HG03103 (cell line): ENCODE measurements around the gene PCK1.

ENCODE experiments used
- ATAC-seq: cut with Tn5 transposase; IDR thresholded peaks from one replicate; pipeline ENCODE4 v1.9.1; 2021; ENCODE audit warnings: low read depth; ENCODE audit not compliant: unreplicated experiment

The PCK1 gene

DNA sequence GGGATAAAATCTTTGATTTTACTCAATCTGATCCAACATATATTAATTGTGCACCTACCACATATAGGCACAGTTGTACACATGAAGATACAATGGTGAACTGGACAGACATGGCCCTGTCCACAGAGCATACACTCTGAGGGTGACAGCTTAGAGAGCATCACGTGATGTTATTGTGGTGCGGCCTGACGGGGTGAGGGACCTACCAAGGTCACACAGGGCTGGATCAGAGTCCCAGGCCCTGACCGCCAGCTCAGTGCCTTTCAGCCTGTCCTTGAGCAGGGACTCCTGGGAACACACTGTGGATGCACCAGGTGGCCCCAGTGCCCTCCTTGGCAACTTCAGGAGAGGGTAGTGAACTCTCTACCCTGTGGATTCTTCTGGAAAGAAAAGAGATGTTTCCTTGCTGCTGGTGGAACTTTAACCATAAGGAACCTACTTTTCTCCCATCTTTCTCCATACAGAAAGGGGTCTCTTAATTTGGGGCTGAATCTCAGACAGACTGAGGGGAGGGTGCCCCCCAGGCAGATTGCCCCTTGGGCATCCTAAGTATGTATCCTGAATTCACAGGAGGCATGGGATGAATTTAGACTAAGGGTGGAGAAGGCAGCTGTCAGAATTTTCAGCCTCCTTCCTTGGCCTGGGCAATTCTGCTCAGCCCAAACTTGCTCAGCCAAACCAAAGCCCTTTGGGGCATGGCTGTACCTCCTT lies 26.5 kb downstream of the PCK1 start:
- ATAC-seq: no peak

DNA sequence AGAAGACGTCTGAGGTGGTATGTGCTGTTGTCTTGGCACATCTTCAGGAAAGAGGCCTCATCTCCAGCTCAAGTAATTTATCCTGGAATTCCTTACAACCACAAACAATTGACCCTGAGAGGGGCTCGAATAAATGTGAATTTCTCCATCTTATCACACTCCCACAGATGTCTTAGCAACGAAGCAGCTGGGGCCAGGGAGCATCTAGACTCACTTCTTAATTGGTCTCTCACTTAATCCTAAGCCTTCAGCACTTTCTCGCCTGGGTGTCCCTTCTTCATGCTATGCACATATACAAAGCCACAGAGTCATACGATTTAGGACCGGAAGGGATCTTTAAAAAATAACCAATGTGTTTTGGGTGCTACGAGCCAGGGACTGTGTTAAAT lies 27.1 kb downstream of the PCK1 start:
- ATAC-seq: no peak

DNA sequence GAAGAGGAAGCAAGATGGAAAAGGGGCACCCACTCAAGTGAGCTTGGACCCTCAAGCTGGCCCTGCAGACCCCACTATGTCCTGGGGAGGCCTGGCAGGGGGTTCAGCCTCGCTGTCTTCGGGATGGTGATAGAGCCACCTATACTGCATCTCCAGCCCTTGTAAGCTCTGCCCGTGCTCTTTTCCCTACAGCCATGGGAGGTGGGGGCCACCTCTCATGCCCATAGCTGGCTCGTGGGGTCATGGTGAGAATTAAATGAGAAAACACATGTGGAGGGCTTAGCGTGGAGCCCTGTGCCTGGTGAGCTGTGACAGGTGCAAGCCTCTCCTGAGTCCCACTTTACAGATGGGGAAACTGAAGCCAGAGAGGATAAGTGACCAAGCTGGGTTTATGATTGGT lies 27.7 kb downstream of the PCK1 start:
- no peak for ATAC-seq

DNA sequence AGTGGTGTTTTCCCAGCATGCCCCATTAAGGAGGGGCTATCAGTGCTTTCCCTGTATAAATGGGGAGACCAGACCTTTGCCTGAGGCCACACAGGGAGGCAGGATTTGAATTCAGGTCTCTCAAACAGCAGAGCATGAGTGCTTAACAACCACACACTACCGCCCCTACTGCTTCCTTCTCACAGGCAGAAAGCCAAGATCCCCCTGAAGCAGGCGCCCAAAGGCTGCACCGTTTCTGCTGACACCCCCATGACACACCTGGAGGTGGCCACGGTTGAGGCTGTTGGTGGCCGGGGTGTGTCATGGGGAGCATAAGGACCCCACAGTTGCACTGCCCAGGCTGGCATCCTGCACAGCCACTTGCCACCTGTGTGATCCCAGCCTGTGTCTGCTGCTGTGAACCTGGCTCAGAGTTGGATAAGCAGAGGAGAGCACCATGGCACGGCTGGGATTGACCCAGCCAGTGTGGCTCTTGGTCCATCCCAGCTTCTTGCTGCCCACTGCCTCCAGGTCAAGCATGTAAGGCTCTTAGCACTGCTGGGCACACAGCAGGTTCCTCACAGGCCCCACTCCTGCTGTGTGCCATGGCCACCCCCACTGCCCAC lies 28.3 kb downstream of the PCK1 start:
- no peak for ATAC-seq

DNA sequence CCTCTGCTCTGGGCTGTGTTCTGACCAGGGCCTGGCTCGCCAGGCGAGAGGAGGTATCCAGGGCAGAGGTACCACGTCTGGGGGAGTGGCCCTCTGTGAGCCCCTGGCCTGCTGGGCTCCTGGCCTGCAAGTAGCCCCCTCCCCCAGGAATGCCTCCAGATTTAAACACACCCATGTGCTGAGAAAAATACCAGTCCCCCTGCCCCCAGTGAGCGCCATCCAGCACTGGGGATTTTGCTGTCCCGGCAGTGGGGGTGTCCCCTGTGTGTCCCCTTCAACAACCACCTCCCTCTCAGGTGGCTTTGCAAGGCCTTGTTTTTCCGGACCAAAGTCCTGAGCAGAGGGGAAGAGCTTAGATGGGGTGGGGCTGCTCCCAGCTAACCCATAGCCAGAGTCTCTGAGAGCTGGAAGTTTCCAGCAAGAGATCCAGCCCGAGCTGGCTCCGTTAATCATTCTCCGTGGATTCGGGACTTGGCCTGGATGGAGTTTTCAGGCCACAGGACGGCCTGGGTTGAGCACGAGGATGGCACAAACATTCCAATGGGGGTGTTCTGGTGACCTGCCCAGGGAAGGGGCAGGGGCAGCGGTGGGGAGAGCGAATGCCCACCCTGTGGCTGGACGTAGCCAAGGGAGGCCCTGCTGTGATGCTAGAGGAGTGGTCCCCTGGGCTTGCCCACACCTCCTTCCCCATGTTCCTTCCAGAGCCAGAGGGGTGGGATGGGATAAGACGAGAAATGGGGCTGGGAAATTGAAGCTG lies 29.0 kb downstream of the PCK1 start:
- no peak for ATAC-seq

DNA sequence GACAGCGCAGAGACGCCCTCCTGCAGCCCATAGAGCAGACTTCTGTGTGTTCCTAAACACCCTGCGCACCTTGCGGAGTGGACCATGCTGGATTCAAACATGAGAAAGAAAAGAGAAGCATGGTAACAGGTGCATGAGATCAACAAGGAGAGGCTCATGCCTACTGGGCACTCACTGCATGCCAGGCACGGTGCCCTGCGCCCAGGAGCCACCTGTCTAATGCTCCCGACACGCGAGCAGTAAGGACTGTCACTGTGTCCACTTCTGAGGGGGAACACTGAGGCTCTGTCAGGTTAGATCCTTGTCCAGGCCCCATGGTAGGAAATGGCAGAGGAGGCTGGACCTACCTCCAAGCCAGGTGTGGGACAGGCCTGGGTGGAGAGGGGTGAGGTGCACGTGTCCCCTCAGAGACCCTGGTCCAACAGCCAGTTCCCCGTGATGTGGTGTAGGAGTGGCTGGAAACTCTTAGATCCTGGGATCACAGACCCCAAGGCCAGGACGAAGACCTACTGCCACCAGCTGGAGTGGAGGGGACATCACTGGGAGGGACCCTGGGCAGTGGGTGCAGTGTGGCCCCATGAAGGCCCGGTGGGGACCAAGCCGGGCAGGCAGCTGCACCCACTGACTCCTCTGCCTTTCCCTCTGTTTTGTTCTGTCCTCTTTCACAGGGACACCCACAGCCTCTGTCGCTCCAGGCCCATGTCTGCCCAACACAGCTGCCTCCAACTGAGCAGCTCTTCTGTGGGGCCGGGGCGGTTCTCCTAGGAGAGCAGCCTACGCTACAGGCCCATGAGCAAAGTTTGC lies 29.8 kb downstream of the PCK1 start:
- ATAC-seq: no peak

DNA sequence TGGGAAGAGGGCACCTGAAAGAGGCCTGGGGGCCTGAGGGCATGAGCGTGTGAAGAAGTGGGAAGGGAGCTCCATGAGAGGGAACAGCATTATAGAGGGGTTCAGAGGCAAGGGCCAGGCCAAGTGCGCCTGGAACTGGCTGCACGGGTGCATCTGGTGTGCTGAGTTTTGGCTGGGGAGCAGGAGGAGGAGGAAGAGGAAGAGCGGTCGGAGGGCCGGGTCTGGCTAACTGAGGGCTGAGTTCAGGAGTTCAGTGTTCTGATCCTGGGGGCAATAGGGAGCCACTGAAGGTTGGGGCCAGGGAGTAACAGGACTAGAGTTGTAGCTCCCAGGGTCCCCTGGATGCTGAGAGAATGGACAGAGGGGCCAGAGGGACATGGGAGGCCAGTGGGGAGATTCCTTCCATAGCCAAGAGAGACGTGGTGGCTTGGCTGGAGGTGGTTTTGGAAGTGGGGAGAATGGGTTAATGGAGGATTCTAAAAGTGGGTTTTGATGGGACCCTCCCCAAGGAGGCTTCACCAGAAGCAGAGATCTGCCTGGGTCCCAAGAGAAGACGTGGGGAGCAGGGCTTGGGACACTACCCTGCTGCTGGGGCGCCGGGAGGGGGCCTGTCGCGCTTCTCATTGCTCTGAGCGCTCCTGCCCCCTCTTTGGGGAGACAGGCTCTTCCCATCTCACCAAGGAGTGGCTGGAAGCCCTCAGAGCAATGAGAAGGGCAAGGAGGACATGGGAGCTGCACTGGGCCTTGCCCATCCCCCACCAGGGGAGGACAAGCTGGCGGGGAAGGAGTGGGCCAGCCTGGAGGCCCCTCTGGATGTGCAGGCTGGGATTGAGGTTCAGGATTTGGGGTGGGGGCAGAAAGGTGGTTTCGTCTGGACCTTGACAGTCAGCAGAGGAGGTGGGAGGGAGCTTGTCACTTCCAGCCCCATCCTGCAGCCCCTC lies 30.6 kb downstream of the PCK1 start:
- no peak for ATAC-seq

DNA sequence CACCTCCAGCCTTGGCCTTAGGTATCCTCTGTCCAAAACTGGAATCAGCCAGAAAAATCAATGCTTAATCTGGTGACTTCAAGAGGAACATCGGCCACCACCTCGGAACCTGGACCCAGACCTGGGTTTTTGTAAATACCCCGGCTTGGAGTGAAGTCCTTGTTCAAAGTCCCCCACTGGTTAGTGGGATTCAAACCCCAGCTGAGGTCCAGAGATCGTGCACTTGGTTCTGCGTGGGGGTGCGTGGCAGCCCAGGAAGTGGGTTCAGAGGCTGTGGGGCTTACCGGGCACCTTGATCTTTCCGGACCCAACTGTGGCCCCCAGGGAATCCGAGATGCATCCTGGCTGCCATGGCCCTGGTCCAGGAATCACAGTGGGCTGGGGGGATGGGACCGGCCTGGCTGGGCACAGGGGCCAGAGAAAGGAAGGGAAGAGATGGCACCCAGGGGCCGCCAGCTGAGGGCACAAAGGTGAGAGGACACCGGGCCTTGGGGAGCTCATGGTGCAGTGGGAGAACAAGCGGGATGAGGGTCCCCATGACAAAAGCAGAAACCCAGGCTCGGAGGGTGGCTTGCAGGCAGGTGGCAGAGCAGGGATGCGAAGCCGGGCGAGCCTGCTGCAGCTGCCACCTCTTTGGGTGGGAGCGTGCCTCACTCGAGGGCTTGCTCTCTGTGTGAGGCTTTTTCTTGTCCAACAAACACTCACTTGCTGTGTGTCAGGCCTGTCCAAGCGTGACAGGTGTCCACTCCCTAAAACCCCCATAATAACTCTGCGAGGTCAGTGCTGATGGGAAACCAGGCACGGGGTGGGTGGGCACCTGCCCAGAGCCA lies 31.6 kb downstream of the PCK1 start:
- no peak for ATAC-seq

DNA sequence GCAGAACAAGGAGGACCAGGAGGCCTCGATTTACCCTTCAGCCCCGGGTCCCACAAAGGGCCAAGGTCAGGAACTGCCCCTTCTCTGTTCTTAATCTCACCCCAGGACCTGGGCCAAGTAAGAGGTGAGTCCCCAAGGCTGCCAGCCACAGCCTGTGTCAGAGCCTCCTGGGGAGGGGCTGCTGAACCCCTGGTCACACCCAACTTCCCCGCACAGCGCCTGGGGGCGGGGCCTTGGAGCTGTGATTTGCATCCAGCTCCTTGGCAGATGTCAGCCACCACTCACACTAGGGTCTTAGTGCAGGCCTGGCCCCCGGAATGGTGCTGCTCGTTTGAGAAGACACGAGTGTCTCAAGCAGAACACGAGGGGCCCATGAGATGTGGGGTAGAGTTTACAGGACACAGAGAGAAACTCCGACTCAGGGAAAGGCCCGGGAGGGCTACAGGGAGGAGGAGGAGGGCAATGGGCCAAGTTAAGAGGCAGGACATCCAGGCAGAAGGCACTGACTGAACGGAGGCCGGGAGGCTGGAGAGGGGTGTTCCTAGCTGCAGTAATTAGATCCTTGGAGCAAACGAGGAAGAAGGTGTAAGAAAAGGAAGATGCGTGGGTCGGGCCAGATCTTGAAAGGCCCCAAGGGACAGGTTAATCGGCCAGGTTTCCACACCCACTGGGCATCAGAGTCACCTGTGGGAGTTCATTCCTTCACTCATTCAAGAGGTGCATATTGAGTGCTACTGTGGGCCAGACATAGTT lies 32.4 kb downstream of the PCK1 start:
- ATAC-seq: no peak

DNA sequence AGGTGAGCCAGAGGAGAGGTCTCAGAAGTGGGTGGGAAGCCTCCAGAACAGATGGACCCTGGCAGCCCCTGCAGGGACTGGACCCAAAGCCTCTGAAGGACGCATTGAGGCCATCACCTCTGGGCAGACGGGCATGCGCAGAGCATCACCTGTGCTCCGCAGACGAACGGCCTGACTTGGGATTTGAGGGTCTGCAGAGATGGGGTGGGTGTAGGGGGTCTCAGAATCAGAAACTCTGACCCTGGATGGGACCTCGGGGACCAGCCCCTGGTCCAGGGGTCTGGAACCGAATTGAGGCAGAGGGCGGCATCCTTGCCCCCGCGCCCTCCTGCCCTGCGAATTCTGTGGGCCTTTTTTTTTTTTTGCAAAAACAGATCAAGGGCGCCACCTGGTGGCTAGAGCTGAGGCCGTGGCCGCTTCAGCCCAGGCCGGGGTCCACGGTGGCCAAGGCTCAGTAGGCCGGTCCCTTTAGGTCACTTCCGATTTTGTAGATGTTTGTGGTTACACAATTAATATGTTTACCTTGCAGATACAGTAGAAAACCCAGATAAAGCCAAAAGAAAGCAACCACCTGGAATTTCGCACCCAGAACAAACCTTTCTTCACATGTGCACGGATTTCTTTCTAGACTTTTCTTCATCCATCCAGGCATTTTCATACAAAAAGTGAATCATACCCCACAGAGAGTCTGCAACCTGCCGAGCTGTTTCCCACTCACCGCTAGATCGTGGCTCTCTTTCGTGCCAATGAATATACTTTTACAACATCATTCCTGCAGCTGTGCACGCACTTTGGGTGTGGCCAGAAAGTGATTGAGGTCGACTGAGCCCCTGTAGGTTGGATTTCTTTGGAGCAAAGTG lies 33.4 kb downstream of the PCK1 start:
- ATAC-seq: no peak

DNA sequence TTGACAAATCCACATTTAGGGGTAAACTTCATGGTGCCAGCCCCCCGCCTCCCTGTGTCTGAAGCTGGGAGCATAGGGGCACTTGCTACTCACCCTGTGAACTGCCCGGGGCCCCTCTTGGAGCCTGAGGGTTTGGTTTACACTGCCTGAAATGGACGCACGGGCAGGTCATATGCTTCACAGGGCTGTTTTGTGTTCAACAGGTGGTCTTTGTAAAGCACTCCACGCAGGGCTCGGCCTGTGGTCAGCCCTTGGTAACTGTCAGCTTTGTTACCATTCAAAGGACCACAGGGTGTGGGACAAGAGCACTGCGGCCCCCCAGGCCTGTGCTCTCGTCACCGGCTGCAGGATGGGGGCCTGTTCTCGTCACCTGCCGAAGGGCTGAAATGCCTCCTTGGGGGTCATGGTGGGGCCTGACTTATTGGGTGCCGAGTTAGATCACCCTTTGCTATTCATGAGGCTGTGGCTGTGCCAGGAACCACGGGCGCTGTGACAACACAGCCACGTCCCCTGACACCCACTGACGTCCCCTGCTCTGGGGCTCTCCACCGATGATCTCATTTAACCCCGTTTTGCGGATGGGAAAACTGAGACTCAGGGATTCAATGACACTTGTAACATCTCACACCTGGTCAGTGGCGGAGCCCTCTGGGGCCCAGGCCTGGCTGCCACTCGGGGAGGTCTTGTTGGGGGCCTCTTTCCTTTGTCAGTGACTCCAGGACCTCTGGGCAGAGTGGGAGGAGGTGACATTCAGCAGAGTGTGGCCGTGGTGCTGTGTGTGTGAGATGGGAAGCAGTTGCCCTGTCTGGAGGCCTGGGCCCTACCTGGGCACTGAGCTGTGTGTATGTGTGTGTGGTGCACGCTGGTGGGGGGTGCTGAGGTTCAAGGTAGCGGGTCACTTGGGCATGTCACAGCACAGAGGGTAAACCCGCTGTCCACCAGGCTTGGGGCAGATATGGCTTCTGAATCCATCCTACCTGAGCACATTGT lies 34.4 kb downstream of the PCK1 start:
- ATAC-seq: no peak

DNA sequence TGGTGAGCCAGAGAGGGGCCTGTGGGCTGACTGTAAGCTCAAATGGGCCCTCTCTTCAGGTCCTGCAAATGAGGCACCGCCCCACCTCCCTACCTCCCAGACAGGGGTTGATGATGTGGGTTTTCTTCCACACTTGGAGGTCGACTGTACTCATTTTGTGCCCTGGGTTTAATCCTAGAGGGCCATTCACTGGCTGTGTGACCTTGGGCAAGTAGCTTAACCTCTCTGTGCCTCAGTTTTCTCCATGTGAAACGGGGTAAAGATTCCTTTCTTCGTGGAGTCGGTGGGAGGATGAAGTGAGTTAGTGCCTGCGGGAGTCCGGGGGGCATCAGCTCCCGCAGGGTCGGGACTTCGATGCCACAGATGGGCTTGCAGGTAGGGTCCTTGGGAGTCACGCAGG lies 35.4 kb downstream of the PCK1 start:
- no peak for ATAC-seq

DNA sequence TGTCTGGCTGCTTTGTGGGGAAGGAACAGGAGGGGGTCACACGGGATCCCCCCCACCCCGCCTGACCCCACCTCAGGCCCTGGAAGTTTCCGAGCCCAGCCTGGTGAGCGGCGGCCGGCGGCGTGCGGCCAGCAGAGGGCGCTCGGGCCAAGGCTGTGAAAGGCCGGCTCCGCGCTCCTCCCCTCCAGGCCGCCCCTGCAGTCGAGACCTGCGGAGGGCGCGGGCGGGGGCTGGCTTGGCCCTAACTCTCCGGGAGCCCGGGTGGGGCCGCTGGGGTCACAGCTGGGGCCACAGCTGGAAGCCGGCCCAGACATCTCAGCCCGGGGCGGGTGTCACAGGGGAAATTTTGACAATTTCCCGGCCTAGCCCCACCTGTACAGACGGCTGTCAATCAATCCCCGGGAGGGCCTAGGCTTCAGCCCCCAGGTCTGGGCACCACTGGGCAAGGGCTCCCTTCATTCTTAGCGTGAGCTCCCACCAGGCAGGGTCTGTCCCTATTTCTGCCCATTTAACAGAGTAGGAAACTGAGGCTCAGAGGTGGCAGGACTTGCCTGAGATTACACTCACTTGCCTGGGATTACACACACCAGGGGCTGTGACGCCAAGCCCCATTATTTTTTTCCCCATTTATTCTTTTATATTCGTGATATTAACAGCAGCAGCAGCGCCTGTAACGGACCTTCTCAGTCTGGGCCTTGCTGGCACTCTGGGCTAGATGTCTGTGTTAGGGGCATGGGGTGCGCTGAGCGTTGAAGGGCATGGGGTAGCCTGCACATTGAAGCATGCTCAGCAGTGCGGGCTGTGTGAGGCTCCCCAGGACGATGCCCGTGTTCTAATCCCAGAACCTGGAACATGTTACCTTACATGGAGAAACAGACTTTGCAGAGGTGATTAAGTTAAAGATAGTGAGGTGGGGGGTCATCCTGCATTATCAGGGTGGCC lies 36.4 kb downstream of the PCK1 start:
- no peak for ATAC-seq

DNA sequence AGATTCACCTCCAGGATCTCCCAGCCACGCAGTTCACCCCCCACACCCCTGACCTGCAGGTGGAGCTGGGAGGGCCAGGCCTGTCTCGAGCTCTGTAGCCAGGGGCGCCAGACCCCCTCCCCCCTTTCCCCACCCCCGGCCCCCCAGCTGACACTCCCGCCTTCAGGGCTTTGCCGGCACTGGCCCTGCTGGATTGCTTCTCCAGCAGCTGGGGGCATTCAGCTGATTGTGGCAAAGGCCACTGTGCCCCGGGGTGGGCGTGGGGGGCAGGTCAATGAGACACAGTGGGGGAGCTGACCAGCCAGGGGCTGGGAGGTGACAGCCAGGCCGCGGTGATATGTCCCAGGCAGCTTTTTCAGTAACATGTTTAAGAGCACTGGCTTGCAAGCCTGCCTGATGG lies 37.1 kb downstream of the PCK1 start:
- no peak for ATAC-seq

DNA sequence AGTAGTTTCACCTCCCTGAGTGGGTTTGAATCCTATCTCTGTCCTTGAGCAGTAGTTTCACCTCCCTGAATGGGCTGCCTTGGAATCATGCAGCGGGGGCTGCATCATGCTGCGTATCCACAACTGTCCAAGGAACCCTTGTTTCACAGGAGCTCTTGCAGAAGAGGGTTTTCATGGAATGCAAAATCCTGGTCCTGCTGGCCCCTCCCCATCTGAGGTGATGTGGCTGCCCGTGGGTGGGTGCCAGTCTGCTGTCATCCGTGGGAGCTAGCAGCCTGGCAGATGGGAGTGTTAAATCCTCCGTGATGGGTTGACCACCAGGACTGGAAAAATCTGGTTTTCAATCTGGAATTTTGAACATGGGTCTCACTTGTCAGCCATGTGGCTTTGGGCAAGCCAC lies 37.6 kb downstream of the PCK1 start:
- ATAC-seq: no peak
